Measurements from ENCODE around the gene ITPKC. TPM values are rescaled to one million over a fixed set of nuclear protein-coding genes. Genes with fewer than 3 reads are reported as not detected.

Gene ITPKC
- total and polyA plus RNA-seq, 2 of the 13 experiments (the other 11 are each of a cell fraction or from before 2014, with no cell fraction given): 6.9 to 11.2 TPM

DNA sequence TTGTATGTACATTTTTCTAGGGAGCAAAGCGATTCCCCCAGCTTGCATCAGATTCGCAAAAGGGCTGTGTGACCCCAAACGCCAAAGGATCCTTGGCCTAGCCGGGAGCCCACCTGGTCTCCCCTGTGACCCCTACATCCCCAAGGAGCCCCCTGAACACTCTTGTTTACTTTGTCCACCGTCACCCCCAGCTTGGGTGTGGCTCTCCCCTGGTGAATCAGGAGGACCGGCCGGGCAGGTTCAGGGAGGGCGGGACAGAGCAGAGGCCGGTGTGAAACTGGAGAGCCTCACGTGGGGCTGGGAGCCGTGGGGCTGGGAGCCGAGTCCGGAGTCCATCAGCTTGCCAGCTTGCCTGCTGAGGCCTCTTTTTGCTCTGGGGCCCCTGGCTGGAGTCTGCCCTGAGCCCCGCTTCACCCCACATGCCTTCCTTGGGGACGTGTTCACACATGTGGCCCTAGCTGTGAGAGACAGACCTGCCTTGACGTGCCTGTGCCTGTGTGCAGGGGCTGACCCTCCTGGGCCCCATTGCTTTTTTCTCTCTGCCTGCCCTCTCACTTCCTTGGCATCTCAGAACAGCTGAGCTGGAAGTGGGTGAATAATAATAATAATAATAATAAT is 2.0 kb downstream of the ITPKC start (continued):
- TF ChIP-seq GZF1 (CRISPR knock-in tag; IDR thresholded peaks at IDR 0.05): no peak
- TF ChIP-seq RNF219 (CRISPR knock-in tag; IDR thresholded peaks at IDR 0.05): no peak
- no peak for TF ChIP-seq ZBTB8A (CRISPR knock-in tag; IDR thresholded peaks at IDR 0.05; ENCODE audit: borderline replicate concordance, low read depth)
- peak; percentile 45; the same call in 1 of the 2 replicates for TF ChIP-seq ZNF563 (CRISPR knock-in tag; IDR thresholded peaks at IDR 0.05)
- TF ChIP-seq ZSCAN25 (CRISPR knock-in tag; IDR thresholded peaks at IDR 0.05): peak; percentile 57; the same call in 1 of the 2 replicates
- TF ChIP-seq ZNF292 (CRISPR knock-in tag; IDR thresholded peaks at IDR 0.05; ENCODE audit: borderline replicate concordance, low read depth): peak; percentile 46; the same call in 1 of the 2 replicates
- no peak for TF ChIP-seq ZFYVE20 (CRISPR knock-in tag; IDR thresholded peaks at IDR 0.05; ENCODE audit: borderline replicate concordance, low read depth)
- no peak for TF ChIP-seq CENPBD1 (CRISPR knock-in tag; IDR thresholded peaks at IDR 0.05; ENCODE audit: borderline replicate concordance, low read depth)
- TF ChIP-seq FOXA3 (CRISPR knock-in tag; IDR thresholded peaks at IDR 0.05): peak; percentile 61
- no peak for TF ChIP-seq NFE2 (CRISPR knock-in tag; IDR thresholded peaks at IDR 0.05)
- no peak for TF ChIP-seq ARID2 (CRISPR knock-in tag; IDR thresholded peaks at IDR 0.05; ENCODE audit: borderline replicate concordance)
- TF ChIP-seq REL (CRISPR knock-in tag; conservative IDR thresholded peaks at IDR 0.05): no peak

All from HepG2 (cell line).